ENCODE data around the gene EPN1. TPM values are rescaled to one million over a fixed set of nuclear protein-coding genes. Genes with fewer than 3 reads are reported as not detected.

Gene EPN1
- total RNA-seq, 1 donor from 2014 or later, result 65.2 TPM

- Mint-ChIP-seq H3K4me3 (peak overlapping the region; percentile 100), H3K27me3 (no peaks in the 10 kb centered on the region), H3K4me1 (peaks cover 62% of the 10 kb centered on the region), H3K36me3 (ENCODE audit: low read depth) (peaks cover 26% of the 10 kb centered on the region), H3K9me3 (peaks cover 3% of the 10 kb centered on the region), H3K27ac (peak overlapping the region; percentile 100)
- intact Hi-C loops (cut with micrococcal nuclease), result loop anchor here (1.0 to 2.0 kb wide), 3 partner anchors 8 to 39 kb away; partner anchors contain the start of genes EPN1, FIZ1 and ZNF581
- ATAC-seq (ENCODE audit: low read depth), result peak; percentile 11
- no peak for DNase-seq
- TF ChIP-seq CTCF (IDR thresholded peaks at IDR 0.05), result no peak
- ChIA-PET POLR2A (interaction anchor here (0.7 to 5.2 kb wide), 19 partner anchors 8 to 376 kb away, joined by 3 to 55 read pairs (median 7); partner anchors contain the start of genes CCDC106, FIZ1, HSPBP1 and U2AF2), CTCF (interaction anchor here (1.3 to 4.9 kb wide), 3 partner anchors 18 to 173 kb away, joined by 3 to 90 read pairs (median 4); no protein-coding TSS in a partner anchor)
Measured at GRCh38 chr19:55635334-55635717, 39.7 kb upstream of the EPN1 start.

GRCh38 chr19:55635856-55636440 is 39.1 kb upstream of the EPN1 start:
- peaks cover 26% of the 10 kb centered on the region for H3K36me3 Mint-ChIP-seq (ENCODE audit: low read depth)
- CTCF ChIA-PET, result interaction anchor here (0.7 to 1.9 kb wide), 2 partner anchors 17 to 124 kb away, joined by 3 to 4 read pairs; no protein-coding TSS in a partner anchor
- peak overlapping the region; percentile 100 for H3K4me3 Mint-ChIP-seq
- H3K27ac Mint-ChIP-seq, result peak overlapping the region; percentile 100
- peaks cover 65% of the 10 kb centered on the region for H3K4me1 Mint-ChIP-seq
- peaks cover 3% of the 10 kb centered on the region for H3K9me3 Mint-ChIP-seq
- TF ChIP-seq CTCF (IDR thresholded peaks at IDR 0.05), result no peak
- DNase-seq, result no peak
- POLR2A ChIA-PET, result interaction anchor here (0.9 to 5.2 kb wide), 7 partner anchors 12 to 160 kb away, joined by 3 to 55 read pairs (median 7); partner anchors contain the start of genes CCDC106, FIZ1, U2AF2 and ZNF524
- intact Hi-C loops (cut with micrococcal nuclease), result loop anchor here (1.0 to 2.0 kb wide), 3 partner anchors 7 to 39 kb away; partner anchors contain the start of genes EPN1, FIZ1 and ZNF581
- no peak for ATAC-seq (ENCODE audit: low read depth)
- H3K27me3 Mint-ChIP-seq, result no peaks in the 10 kb centered on the region

GRCh38 chr19:55636723-55637122 is 38.3 kb upstream of the EPN1 start:
- ChIA-PET CTCF (interaction anchor here (0.9 to 1.3 kb wide), 3 partner anchors 11 to 117 kb away, joined by 3 to 4 read pairs (median 3); no protein-coding TSS in a partner anchor), POLR2A (interaction anchor here (0.6 to 5.2 kb wide), 6 partner anchors 12 to 160 kb away, joined by 3 to 55 read pairs (median 12); partner anchors contain the start of genes CCDC106, FIZ1, U2AF2 and ZNF524)
- Mint-ChIP-seq H3K4me1 (peaks cover 67% of the 10 kb centered on the region), H3K27me3 (no peaks in the 10 kb centered on the region), H3K9me3 (peaks cover 3% of the 10 kb centered on the region), H3K36me3 (ENCODE audit: low read depth) (peaks cover 29% of the 10 kb centered on the region), H3K27ac (peak overlapping the region; percentile 100), H3K4me3 (peak overlapping the region; percentile 100)
- no peak for ATAC-seq (ENCODE audit: low read depth)
- no peak for DNase-seq
- TF ChIP-seq CTCF (IDR thresholded peaks at IDR 0.05), result no peak
- intact Hi-C loops (cut with micrococcal nuclease), result no loop called here

DNA sequence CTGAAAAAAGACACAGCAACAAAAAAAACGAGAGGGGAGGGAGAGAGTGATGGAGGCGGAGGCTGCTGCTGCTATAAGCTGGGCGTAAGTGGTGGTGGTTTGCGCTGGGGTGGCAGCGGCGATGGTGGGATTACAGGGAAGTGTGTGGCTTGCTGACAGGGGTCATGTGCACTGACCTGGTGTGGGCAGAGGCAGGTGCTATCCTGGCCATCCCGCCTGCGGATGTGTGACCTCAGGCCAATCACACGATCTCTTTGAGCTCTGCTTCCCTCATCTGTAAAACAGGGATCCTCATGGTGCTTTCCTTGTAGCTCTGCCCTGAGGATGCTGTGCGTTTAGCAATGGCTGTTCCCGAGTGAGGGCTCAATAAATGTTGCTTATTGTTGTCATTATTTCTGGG is 37.5 kb upstream of the EPN1 start:
- POLR2A ChIA-PET, result interaction anchor here (0.5 to 5.2 kb wide), 8 partner anchors 11 to 1174 kb away, joined by 3 to 55 read pairs (median 4); partner anchors contain the start of genes CCDC106, LENG9, U2AF2 and ZNF628
- Mint-ChIP-seq H3K9me3 (peaks cover 3% of the 10 kb centered on the region), H3K4me1 (peaks cover 65% of the 10 kb centered on the region), H3K27ac (peak overlapping the region; percentile 32), H3K36me3 (ENCODE audit: low read depth) (peaks cover 29% of the 10 kb centered on the region), H3K4me3 (peak overlapping the region; percentile 60), H3K27me3 (no peaks in the 10 kb centered on the region)
- DNase-seq (no peak), ATAC-seq (ENCODE audit: low read depth) (no peak)
- no peak for TF ChIP-seq CTCF (IDR thresholded peaks at IDR 0.05)
- CTCF ChIA-PET, result interaction anchor here (0.6 to 1.3 kb wide), 3 partner anchors 10 to 616 kb away, joined by 3 to 4 read pairs (median 3); no protein-coding TSS in a partner anchor
- intact Hi-C loops (cut with micrococcal nuclease), result no loop called here

DNA sequence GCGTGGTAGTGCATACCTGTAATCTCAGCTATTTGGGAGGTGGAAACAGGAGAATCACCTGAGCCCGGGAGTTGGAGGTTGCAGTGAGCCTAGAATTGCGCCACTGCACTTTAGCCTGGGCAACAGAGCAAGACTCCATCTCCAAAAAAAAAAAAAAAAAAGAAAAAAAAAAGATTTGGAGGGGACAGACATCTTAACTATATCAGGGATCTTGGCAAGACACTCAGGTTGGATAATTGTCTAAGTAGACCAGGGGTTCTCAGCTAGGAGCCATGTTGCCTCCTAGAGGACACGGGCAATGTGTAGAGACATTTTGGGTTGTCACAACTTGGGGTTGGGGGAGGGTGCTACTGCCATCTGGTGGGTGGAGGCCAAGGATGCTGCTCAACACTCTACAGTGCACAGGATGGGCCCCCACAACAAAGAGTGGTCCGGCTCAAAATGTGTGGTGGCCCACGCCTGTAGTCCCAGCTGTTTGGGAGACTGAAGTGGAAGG is 36.1 kb upstream of the EPN1 start:
- TF ChIP-seq CTCF (IDR thresholded peaks at IDR 0.05), result no peak
- H3K9me3 Mint-ChIP-seq, result peaks cover 3% of the 10 kb centered on the region
- ChIA-PET CTCF (no interaction called here), POLR2A (interaction anchor here (0.7 to 5.2 kb wide), 5 partner anchors 10 to 482 kb away, joined by 3 to 55 read pairs (median 7); partner anchors contain the start of genes CCDC106, KMT5C and U2AF2)
- intact Hi-C loops (cut with micrococcal nuclease), result no loop called here
- DNase-seq (no peak), ATAC-seq (ENCODE audit: low read depth) (no peak)
- no peaks in the 10 kb centered on the region for H3K27me3 Mint-ChIP-seq
- peaks cover 33% of the 10 kb centered on the region for H3K36me3 Mint-ChIP-seq (ENCODE audit: low read depth)
- peak overlapping the region; percentile 64 for H3K4me3 Mint-ChIP-seq
- H3K27ac Mint-ChIP-seq, result peak overlapping the region; percentile 84
- peaks cover 74% of the 10 kb centered on the region for H3K4me1 Mint-ChIP-seq

Data from activated B cell treated with CpG ODN at 0.5 μM for 24 hours (primary cell).